Left renal cortex interstitium (tissue), 4 donors: Measurements from ENCODE around the gene ZNF714. TPM values are rescaled to one million over a fixed set of nuclear protein-coding genes. Genes with fewer than 3 reads are reported as not detected.

Experiments used
- polyA plus RNA-seq, 4 donors: library from polyadenylated mRNA; unstranded; fragments of 120-200 nt; gene quantifications; one replicate each; pipeline ENCODE4 v1.2.1, GENCODE V29; 2013; ENCODE audit not compliant: insufficient read length in 4 of 4

The ZNF714 gene
- polyA plus RNA-seq, 4 donors, result 11.4 to 27.8 (median 17.6) TPM

Other genes with a start within 250 kb of the ZNF714 start
- 10 to 100 TPM; 16.3 to 24.0 (median 19.1) TPM for gene ZNF85, start 159.0 kb upstream of the ZNF714 start, polyA plus RNA-seq
- 10 to 100 TPM in 3 of 4 donors, 1 to 10 TPM in 1; 9.7 to 11.8 (median 10.0) TPM for gene ZNF430, start 61.5 kb upstream of the ZNF714 start, polyA plus RNA-seq
- gene ZNF431, start 59.8 kb downstream of the ZNF714 start, polyA plus RNA-seq, result 10 to 100 TPM; 16.4 to 33.1 (median 25.0) TPM
- 10 to 100 TPM; 15.9 to 24.3 (median 19.5) TPM for gene ZNF708, start 247.2 kb downstream of the ZNF714 start, polyA plus RNA-seq